Activated T-cell treated with anti-CD3 and anti-CD28 coated beads for 1 hour (primary cell): ENCODE data around the gene SUN2.

ENCODE experiments used
- DNase-seq: peaks from one replicate; pipeline ENCODE4 v3.0.0-alpha.2; 2020; ENCODE audit warnings: low read depth

SUN2 gene

DNA sequence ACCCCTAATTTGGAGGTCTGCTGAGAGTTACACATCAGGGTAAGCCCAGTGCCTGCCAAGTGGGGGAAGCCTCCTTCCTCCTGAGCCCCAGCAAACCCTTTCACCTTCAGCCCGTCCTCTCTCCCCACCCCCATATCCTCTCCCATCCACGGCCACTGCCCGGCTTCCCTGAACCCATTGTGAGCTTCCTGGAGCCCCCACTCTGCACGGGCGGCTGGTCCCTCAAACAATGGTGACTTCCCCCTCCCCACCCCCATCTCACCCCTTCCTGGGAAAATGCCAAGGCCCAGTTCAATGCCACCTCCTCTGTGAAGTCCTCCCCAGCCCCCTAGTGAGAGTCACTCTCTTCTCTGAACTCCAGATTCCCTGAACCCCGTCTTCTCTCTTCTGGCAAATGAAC lies 20.3 kb upstream of the SUN2 start:
- no peak for DNase-seq

- DNase-seq = no peak
Observed at GRCh38 chr22:38775656-38776055, 19.9 kb upstream of the SUN2 start.

DNA sequence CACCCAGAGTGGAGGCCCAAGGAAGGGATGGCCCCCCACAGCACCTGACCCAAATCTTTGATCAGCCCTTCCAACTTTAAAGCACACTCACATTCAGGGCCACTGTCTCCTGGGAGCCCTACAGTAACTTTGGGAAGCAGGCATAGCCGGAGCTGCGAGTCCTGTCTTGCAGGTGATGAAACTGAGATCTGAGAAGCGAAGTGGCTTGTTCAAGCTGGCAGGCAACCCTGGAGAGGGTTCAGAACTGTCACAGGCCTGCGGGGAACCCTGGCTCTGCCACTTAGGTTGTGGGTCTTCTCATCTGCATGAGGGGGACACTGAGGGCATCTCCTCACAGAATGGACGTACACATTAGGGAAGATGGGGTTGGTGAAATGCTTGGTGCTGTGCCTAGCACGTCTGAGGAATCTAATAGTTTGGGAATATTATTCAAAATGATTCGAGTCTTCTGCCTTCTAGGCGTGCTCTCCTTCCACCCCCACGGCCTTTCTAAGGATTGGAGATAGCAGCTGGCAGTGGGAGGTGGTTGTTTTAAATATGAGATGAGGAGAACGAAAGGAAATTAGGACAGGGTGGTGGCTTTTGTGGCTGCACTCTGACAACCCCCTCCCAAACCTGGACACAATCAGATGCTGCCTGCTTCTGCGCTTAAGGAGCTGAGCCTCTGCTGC lies 18.8 kb upstream of the SUN2 start:
- DNase-seq = no peak

- DNase-seq = no peak
Observed at GRCh38 chr22:38773363-38773946, 17.7 kb upstream of the SUN2 start.

GRCh38 chr22:38772623-38772873 lies 16.8 kb upstream of the SUN2 start:
- DNase-seq = no peak

GRCh38 chr22:38770257-38770949 lies 14.6 kb upstream of the SUN2 start:
- DNase-seq = no peak

GRCh38 chr22:38768036-38768435 lies 12.2 kb upstream of the SUN2 start:
- no peak for DNase-seq

DNA sequence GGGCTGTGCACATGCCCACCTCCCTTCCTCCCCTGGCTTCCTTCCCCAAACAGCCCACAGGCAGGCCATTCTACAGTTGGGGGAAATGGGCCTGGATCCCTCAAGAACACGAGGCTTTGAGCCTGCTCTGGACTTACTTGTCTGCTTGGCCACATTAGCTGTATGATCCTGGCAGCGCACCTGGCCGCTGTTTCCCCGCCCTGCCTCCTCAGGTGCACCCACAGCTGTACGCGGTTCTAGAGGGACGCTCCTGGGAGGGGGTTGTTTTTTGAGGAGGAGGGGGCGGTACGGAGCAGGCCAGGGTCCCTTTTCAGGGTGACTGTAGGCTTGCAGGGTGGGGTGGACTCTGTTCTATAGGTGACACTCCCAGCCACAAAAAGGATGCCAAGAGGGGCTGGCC lies 11.5 kb upstream of the SUN2 start:
- DNase-seq = no peak

DNA sequence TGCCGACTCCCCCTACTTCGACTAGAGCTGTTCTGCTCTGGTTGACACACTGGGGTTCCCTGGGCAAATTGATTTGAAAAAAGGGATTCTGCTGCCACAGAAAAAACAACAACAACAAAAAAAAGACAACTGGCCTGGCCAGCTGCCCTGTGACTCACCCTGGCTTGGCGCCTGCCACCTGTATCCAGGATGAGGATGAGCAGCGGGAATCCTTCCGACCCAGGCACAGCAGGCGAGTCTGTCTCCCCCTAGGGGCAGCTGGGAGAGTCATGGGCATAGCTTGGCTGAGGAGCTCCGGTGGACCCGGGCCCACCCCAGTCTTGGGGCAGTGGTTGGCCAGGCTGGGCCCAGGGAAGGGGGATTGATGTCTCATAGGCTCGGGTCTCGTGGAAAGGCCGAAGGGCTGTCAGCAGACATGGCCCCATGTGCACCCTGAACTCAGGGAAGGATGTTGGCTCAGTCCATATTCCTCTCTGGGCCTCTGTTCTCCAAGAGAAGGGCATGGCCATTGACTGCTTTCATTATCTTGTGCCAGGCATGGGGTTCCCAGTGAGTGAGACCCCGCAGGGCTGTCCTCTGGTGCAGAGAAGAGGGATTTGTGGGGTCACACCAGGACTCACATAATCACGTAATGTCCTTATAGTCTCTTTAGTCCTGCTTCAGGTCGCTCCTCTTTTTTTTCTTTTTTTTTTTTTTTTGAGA lies 10.4 kb upstream of the SUN2 start:
- no peak for DNase-seq

GRCh38 chr22:38762551-38762983 lies 6.8 kb upstream of the SUN2 start:
- DNase-seq = no peak

- no peak for DNase-seq
Observed at GRCh38 chr22:38761202-38762162, 5.7 kb upstream of the SUN2 start.

GRCh38 chr22:38760477-38761201 lies 4.8 kb upstream of the SUN2 start:
- no peak for DNase-seq

GRCh38 chr22:38759005-38759404 lies 3.2 kb upstream of the SUN2 start:
- no peak for DNase-seq

DNA sequence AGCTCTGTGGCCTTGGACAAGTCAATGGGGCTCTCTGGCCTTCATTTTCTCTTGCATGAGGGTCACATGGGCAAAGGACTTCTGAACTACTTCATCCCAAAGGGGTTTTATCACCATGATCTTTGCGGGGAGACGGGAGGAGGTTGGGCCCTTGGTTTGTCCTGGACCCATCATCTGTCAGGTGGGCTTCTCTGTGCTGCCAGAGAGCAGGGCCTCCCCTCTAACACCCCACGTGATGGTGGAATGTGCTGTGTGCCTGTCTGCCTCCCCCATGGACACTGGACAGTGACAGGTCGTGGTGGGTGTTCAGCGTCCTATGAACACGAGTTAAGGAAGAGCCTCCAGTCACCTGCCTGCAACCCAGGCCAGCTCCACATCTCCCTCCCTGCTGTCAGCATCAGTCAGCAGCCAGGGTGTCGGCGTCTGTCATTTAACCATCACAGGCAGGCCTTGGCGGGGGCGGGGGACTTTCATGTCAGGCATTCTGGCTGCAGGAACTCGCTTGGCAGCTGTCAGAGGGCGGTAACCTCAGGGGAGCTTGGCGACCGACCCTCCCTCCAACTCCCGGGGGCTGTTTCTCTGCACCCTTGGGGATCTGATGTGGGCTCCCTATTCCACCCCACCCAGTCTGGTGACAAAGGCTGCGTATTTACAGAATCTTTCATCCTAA lies 2.6 kb upstream of the SUN2 start:
- DNase-seq = peak; percentile 71

GRCh38 chr22:38757464-38757757 lies 1.6 kb upstream of the SUN2 start:
- DNase-seq = no peak

GRCh38 chr22:38756711-38757463 lies 1.1 kb upstream of the SUN2 start:
- DNase-seq = no peak

- no peak for DNase-seq
Observed at GRCh38 chr22:38755155-38755910, 465 bp downstream of the SUN2 start.

DNA sequence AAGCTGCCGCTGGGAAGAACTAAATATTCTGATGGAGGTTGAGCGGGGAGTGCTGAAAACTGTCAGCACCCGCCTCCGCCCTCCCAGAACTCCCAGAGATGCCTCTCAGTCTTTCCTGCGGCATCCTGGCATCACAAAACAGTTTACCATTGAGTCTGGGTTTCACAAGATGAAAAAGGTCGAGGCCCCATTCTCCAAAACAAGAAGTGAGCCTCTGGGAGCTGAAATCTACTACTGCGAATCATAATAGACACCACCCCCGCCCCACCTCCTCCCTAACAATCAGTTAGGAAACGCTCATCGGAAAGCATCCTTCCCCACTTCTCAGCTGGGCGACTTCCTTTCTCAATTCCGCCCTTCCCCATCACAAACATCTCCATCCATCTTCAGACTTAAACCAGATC lies 1.0 kb downstream of the SUN2 start:
- no peak for DNase-seq

GRCh38 chr22:38753948-38754750 lies 1.6 kb downstream of the SUN2 start:
- no peak for DNase-seq
